ENCODE results near the gene BCAR1.
"Not testable (repeated sequence)": the region's sequence is repeated elsewhere in the genome, so short reads cannot be mapped to it uniquely, and the experiment has no call there.

BCAR1 gene

GRCh38 chr16:75205438-75205837, 46.0 kb downstream of the BCAR1 start:
- not testable (repeated sequence) for H3K36me3 Mint-ChIP-seq (ENCODE audit: insufficient read depth); H3K4me1 Mint-ChIP-seq; DNase-seq (ENCODE audit: low spot score in 2 of 2); H3K27ac Mint-ChIP-seq (ENCODE audit: low read depth); H3K9me3 Mint-ChIP-seq; H3K4me3 Mint-ChIP-seq; ATAC-seq (replicated peaks; ENCODE audit: extremely low read depth, poor library complexity, severe bottlenecking)
- peaks cover 11% of the 10 kb centered on the region for H3K27me3 Mint-ChIP-seq

GRCh38 chr16:75204905-75205304, 46.5 kb downstream of the BCAR1 start:
- H3K9me3 Mint-ChIP-seq; H3K36me3 Mint-ChIP-seq (ENCODE audit: insufficient read depth); H3K4me3 Mint-ChIP-seq; H3K27ac Mint-ChIP-seq (ENCODE audit: low read depth); DNase-seq (ENCODE audit: low spot score in 2 of 2); ATAC-seq (replicated peaks; ENCODE audit: extremely low read depth, poor library complexity, severe bottlenecking): not testable (repeated sequence)
- Mint-ChIP-seq H3K4me1 (peaks cover 10% of the 10 kb centered on the region), H3K27me3 (peaks cover 16% of the 10 kb centered on the region)

DNA sequence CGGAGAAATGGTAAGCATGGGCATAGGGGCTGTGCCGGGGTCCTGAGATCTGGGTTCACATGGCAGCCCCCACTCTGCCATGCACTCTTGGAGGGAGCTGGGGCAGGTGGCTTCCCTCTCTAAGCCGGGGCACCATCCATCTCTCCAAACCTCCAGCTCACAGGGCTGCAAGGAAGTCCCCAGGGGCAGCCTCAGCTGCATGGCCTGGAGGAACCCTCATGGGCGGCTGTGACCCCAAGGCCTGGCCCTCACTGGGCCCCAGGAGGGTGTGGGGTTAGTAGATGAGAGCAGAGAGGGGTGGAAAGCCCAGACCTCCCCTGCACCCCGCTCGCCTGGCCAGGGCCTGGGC, 47.0 kb downstream of the BCAR1 start:
- Mint-ChIP-seq H3K9me3 (no peaks in the 10 kb centered on the region), H3K27me3 (peaks cover 20% of the 10 kb centered on the region)

DNA sequence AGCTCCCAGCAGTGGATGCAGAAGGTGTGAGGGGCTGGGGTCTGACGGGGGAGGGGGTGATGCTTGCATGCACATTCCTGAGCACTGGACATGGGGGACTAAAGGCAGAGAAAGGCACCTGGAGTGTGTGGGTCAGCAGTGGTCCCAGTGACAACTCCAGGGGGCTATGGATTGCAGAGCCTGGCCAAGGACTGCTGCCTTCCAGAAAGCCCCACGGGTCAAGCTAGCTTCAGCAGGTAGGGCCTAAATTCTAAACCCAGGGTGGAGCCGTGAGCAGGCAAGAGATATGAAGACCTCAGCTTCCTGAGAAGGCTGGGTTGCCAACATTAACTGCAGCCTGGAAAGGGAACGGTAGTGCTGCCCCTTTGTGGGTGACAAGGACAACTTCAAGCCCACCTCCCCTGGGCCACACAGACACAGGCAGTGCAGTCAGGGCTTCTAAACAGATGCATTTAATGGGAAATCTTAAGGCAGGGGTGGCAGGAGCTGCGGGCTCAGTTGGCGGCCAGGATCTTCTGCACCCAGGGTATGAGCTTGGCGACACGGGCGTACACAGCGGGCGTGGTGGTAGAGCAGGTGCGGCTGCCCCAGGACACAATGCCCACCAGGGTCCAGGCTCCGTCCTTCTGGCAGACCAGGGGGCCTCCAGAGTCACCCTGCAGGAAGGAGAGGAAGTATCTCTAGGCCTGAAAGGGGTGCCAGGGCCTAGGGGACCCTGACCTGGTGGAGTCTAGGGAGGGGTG, 47.6 kb downstream of the BCAR1 start:
- H3K4me3 Mint-ChIP-seq = no peak overlapping the region
- DNase-seq (ENCODE audit: low spot score in 2 of 2) (no peak), ATAC-seq (replicated peaks; ENCODE audit: extremely low read depth, poor library complexity, severe bottlenecking) (no peak)
- H3K36me3 Mint-ChIP-seq (ENCODE audit: insufficient read depth) = no peaks in the 10 kb centered on the region
- H3K9me3 Mint-ChIP-seq = no peaks in the 10 kb centered on the region
- no peak overlapping the region for H3K27ac Mint-ChIP-seq (ENCODE audit: low read depth)
- peaks cover 20% of the 10 kb centered on the region for H3K27me3 Mint-ChIP-seq
- peaks cover 10% of the 10 kb centered on the region for H3K4me1 Mint-ChIP-seq

More for the DNA sequence above, 47.0 kb downstream of the BCAR1 start:
- no peaks in the 10 kb centered on the region for H3K36me3 Mint-ChIP-seq (ENCODE audit: insufficient read depth)
- H3K4me1 Mint-ChIP-seq = peaks cover 10% of the 10 kb centered on the region
- no peak overlapping the region for H3K4me3 Mint-ChIP-seq
- no peak overlapping the region for H3K27ac Mint-ChIP-seq (ENCODE audit: low read depth)
- ATAC-seq (replicated peaks; ENCODE audit: extremely low read depth, poor library complexity, severe bottlenecking) (no peak), DNase-seq (ENCODE audit: low spot score in 2 of 2) (no peak)

GRCh38 chr16:75203096-75203495, 48.3 kb downstream of the BCAR1 start:
- H3K36me3 Mint-ChIP-seq (ENCODE audit: insufficient read depth) = no peaks in the 10 kb centered on the region
- no peaks in the 10 kb centered on the region for H3K9me3 Mint-ChIP-seq
- ATAC-seq (replicated peaks; ENCODE audit: extremely low read depth, poor library complexity, severe bottlenecking) = no peak
- peaks cover 10% of the 10 kb centered on the region for H3K4me1 Mint-ChIP-seq
- no peak overlapping the region for H3K4me3 Mint-ChIP-seq
- no peak for DNase-seq (ENCODE audit: low spot score in 2 of 2)
- no peak overlapping the region for H3K27ac Mint-ChIP-seq (ENCODE audit: low read depth)
- H3K27me3 Mint-ChIP-seq = peaks cover 25% of the 10 kb centered on the region

DNA sequence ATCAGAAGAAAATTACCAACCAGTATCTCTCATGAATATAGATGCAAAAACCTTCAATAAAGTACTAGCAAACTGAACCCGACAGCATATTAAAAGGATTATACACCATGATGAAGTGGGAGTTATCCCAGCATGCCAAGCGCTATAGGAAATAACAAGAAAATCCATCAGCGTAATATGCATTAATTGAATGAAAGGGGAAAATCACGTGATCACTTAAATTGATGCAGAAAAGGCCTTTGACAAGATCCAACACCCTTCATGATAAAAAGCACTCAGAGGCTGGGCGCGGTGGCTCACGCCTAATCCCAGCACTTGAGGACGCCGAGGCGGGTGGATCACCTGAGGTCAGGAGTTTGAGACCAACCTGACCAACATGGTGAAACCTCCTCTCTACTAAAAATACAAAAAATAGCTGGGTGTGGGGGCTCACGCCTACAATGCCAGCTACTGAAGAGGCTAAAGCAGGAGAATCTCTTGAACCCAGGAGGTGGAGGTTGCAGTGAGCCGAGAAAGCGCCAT, 49.3 kb downstream of the BCAR1 start:
- no peak overlapping the region for H3K27ac Mint-ChIP-seq (ENCODE audit: low read depth)
- ATAC-seq (replicated peaks; ENCODE audit: extremely low read depth, poor library complexity, severe bottlenecking) = no peak
- H3K27me3 Mint-ChIP-seq = peaks cover 34% of the 10 kb centered on the region
- no peaks in the 10 kb centered on the region for H3K36me3 Mint-ChIP-seq (ENCODE audit: insufficient read depth)
- no peak for DNase-seq (ENCODE audit: low spot score in 2 of 2)
- H3K4me3 Mint-ChIP-seq = no peak overlapping the region
- peaks cover 10% of the 10 kb centered on the region for H3K4me1 Mint-ChIP-seq
- H3K9me3 Mint-ChIP-seq = no peaks in the 10 kb centered on the region

DNA sequence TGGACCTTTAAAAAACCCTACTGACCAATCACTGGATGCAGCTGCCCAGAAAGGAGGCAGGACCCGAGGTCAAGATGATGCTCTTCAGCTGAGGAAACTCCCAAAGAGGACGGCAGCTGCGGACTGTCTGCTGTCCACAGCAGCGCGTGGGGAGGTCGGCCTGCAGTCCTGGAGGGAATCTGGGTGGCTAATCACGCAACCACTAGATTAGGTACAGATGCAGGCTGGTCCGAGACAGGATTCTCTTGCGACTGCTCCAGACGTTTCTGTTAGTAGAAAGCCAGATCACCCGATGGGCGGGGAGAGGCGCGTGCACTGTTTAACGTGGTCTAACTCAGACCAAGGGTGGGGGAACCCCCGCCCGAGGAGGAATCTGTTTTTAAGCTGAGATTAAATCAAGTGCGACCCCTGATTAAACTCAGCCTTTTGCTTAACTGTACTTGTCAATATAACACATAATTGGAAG, 53.3 kb downstream of the BCAR1 start:
- H3K27ac Mint-ChIP-seq (ENCODE audit: low read depth) = no peak overlapping the region
- peaks cover 10% of the 10 kb centered on the region for H3K4me1 Mint-ChIP-seq
- no peak for ATAC-seq (replicated peaks; ENCODE audit: extremely low read depth, poor library complexity, severe bottlenecking)
- H3K27me3 Mint-ChIP-seq = peaks cover 39% of the 10 kb centered on the region
- DNase-seq (ENCODE audit: low spot score in 2 of 2) = no peak
- H3K9me3 Mint-ChIP-seq = no peaks in the 10 kb centered on the region
- H3K4me3 Mint-ChIP-seq = no peak overlapping the region
- H3K36me3 Mint-ChIP-seq (ENCODE audit: insufficient read depth) = no peaks in the 10 kb centered on the region

- H3K9me3 Mint-ChIP-seq = no peaks in the 10 kb centered on the region
- H3K36me3 Mint-ChIP-seq (ENCODE audit: insufficient read depth) = no peaks in the 10 kb centered on the region
Measured at GRCh38 chr16:75197522-75198134, 53.8 kb downstream of the BCAR1 start.

GRCh38 chr16:75196836-75197235, 54.6 kb downstream of the BCAR1 start:
- Mint-ChIP-seq H3K36me3 (ENCODE audit: insufficient read depth) (no peaks in the 10 kb centered on the region), H3K27ac (ENCODE audit: low read depth) (no peak overlapping the region), H3K9me3 (no peaks in the 10 kb centered on the region), H3K4me1 (peaks cover 10% of the 10 kb centered on the region), H3K4me3 (no peak overlapping the region), H3K27me3 (peaks cover 48% of the 10 kb centered on the region)
- DNase-seq (ENCODE audit: low spot score in 2 of 2) (no peak), ATAC-seq (replicated peaks; ENCODE audit: extremely low read depth, poor library complexity, severe bottlenecking) (no peak)

More at GRCh38 chr16:75197522-75198134, 53.8 kb downstream of the BCAR1 start:
- no peak overlapping the region for H3K27ac Mint-ChIP-seq (ENCODE audit: low read depth)
- no peak for DNase-seq (ENCODE audit: low spot score in 2 of 2)
- H3K27me3 Mint-ChIP-seq = peaks cover 45% of the 10 kb centered on the region
- H3K4me3 Mint-ChIP-seq = no peak overlapping the region
- ATAC-seq (replicated peaks; ENCODE audit: extremely low read depth, poor library complexity, severe bottlenecking) = no peak
- peaks cover 10% of the 10 kb centered on the region for H3K4me1 Mint-ChIP-seq

DNA sequence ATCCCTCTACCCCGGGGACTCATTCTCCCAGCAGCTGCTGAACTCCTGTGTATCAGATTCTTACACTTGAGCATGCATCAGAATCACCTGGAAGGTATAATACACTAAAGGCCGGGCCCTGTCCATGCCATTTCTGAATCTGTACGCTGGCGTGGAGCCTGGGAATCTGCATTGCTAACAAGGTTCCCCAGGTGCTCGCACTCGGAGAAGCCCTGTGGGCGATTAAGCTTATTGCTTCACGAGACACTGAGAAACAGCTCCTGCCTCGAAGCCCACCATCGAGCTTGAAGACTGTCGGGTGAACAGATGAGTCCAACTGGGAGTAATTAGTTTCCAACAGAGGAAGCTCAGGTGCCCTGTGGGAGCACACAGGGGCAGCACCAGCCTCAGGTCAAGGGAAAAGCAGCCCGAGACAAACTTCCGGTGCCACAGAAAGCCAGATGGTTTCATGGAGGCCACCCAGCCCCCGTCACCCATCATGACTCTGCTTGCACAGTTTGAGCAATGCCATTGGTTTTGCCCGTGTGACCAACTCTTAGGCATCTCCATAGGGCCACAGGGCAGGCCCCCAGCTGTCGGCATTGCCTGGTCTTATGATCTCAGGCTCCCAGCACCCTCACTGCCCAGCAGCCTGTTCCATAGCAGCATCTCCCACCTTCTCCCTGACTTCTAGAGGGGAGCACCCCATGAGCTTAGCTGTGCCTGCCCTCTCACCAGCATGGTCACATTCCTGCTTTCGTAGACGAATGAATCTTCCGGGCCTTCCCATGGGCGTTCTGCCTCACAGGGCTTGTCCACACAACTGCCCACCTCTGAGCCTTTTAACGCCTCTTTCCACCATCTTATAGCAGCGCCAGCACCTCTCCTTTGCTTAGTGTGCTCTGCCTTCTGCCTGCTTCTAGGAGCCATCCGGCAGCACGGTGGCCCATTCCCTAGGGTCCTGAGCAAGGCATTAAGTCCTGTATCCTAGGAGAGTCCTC, 55.3 kb downstream of the BCAR1 start:
- Mint-ChIP-seq H3K4me3 (no peak overlapping the region), H3K27ac (ENCODE audit: low read depth) (no peak overlapping the region), H3K36me3 (ENCODE audit: insufficient read depth) (no peaks in the 10 kb centered on the region), H3K4me1 (peaks cover 7% of the 10 kb centered on the region), H3K9me3 (no peaks in the 10 kb centered on the region), H3K27me3 (peaks cover 50% of the 10 kb centered on the region)
- ATAC-seq (replicated peaks; ENCODE audit: extremely low read depth, poor library complexity, severe bottlenecking) (no peak), DNase-seq (ENCODE audit: low spot score in 2 of 2) (no peak)

GRCh38 chr16:75193730-75194444, 57.5 kb downstream of the BCAR1 start:
- Mint-ChIP-seq H3K36me3 (ENCODE audit: insufficient read depth) (no peaks in the 10 kb centered on the region), H3K27me3 (peaks cover 48% of the 10 kb centered on the region), H3K4me3 (no peak overlapping the region), H3K9me3 (no peaks in the 10 kb centered on the region), H3K27ac (ENCODE audit: low read depth) (no peak overlapping the region), H3K4me1 (no peaks in the 10 kb centered on the region)
- no peak for DNase-seq (ENCODE audit: low spot score in 2 of 2)
- ATAC-seq (replicated peaks; ENCODE audit: extremely low read depth, poor library complexity, severe bottlenecking) = no peak

GRCh38 chr16:75193265-75193650, 58.2 kb downstream of the BCAR1 start:
- ATAC-seq (replicated peaks; ENCODE audit: extremely low read depth, poor library complexity, severe bottlenecking) (no peak), DNase-seq (ENCODE audit: low spot score in 2 of 2) (no peak)
- peaks cover 50% of the 10 kb centered on the region for H3K27me3 Mint-ChIP-seq
- no peak overlapping the region for H3K4me3 Mint-ChIP-seq
- H3K4me1 Mint-ChIP-seq = no peaks in the 10 kb centered on the region
- H3K36me3 Mint-ChIP-seq (ENCODE audit: insufficient read depth) = no peaks in the 10 kb centered on the region
- no peak overlapping the region for H3K27ac Mint-ChIP-seq (ENCODE audit: low read depth)
- H3K9me3 Mint-ChIP-seq = no peaks in the 10 kb centered on the region
